COR-L47 (cell line): ENCODE data around the gene CAGE1.
"Not testable (repeated sequence)": the region's sequence is repeated elsewhere in the genome, so short reads cannot be mapped to it uniquely, and the experiment has no call there.

Experiments
- DNase-seq: peaks from one replicate; lab custom pipeline; 2025; lab: John Stamatoyannopoulos, UW

Gene CAGE1

DNA sequence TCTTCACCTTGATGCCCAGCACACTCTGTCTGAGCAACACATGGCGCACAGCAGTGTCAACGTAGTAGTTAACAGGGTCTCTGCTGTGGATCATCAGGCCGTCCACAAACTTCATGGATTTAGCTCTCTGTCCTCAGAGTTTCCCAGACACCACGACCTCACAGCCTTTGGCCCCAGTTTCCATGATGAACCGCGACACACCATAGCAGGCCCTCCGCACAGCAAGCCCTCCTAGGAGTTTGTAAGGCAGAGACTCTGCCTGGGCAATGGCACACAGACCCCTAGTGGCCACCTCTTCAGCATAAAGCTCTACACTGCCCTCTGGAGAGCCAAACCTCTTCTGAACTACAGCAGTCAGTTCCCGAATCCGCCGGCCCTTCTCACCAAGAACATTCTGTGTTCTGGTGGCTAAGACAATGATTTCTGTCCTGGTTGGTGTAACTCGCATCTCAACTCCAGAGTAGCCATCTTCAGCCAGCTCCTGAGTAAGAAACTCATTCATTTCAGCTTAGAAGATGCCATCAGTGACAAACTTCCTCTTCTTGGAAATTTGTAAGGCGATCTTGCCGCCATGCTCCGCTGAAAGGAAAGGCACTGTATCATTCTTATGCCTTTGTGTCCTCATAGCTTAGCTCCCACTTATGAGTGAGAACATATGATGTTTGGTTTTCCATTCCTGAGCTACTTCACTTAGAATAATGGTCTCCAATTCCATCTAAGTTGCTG, 50.4 kb downstream of the CAGE1 start:
- not testable (repeated sequence) for DNase-seq

- DNase-seq: no peak
These were observed 51.5 kb downstream of the CAGE1 start for GRCh38 chr6:7338031-7338430.

GRCh38 chr6:7335519-7335918, 54.0 kb downstream of the CAGE1 start:
- no peak for DNase-seq

DNA sequence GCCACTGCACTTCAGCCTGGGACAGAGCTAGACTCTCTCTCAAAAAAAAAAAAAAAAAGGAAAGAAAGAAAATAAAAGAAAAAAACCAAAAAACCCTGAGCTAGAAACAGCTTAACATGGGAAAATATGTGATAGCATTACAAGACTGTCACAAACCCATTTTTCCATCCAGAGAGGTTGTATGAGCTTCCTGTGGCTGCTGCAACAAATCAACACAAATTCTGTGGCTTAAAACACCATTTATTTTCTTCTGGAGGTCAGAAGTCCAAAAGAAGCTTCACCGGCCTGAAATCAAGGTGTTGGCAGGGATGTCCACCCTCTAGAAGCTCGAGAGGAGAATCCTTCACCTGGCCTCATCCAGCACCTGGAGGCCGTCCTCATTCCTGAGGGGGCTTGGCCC, 54.9 kb downstream of the CAGE1 start:
- no peak for DNase-seq

DNA sequence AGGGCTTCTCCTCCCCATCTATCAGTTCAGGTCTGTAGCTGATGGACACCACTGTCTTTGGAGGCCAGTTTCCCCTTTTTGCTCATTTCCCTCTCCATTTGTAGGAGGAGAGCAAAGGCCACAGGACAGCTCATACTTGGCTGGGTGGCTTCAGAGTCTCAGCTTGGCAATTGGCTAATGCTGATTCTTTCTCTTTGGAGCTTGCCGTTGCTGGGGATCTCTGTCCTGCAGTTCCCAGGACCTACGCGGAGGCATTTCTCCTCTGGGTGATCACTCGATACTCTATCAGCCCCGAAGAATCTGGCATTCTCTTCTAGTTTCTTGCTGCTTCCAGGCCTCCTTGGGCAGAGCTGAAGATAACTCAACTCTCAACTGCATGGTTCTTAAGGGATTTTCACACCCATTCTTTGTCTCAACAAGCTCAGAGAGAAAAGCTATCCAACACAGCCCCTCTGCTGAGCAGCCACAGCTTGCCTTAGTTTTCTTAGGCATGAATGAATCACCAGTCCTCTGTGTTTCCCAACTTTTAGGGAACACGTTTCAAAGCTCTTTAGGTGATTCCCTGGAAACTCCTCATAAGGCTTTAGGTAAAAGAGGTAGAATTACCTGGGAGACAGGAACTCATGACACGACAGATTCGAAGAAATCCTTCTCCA, 57.3 kb downstream of the CAGE1 start:
- no peak for DNase-seq

DNA sequence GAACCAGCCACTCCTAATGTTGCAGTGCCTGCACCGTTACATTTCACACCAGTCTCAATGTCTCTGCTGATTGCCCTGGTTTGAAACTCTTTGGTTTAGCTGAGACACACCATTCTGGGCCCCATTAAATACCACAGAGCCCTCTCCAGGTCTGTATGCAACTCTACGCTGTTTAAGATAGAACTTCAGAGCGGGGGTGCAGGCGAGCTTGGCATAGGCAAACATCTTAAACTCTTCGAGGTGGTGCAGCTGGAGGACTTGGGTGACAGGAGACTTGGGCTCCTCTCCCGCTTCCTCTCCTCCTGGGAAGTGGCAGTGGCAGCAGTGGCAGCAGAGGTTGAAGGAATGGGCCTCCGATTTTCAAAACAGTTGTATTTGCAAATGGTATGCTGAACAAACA, 58.1 kb downstream of the CAGE1 start:
- no peak for DNase-seq

DNA sequence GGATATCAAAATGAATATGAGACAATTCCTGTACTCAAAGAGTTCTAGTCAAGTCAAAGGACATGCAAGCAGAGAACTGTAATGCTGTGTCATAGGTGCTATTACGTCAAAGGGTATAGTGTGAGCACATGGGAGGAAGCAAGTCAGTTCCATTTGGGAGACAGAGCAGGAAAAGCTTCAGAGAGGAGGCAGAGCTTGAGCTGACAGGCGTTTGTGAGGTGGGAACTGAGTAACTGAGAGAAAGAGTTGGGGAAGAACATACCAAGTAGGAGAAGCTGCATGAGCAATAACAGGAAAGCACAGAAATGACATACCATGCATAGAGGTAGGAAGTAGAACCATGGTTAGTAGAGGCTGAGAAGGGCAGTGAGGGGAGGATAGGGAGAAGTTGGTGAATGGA, 61.3 kb downstream of the CAGE1 start:
- no peak for DNase-seq

GRCh38 chr6:7325750-7326149, 63.8 kb downstream of the CAGE1 start:
- DNase-seq: no peak

DNA sequence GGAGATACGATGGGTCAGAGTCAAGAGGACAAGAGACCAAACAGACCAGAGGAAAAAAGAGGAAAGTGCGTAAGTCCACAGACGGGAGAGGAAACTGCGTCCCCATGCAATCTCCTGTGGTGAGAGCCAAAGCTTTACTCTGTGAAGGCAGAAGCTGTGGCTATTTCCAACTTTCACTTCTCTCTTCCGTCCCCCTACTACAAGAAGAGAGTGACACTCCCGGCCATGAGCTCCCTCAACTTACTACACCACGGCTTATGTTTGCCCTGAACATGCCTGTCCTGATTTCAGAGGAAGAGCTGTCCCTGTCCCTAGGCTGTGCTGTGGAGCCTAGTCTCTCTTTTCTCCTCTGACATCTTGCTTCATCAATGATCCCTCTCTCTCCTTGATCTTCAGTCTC, 65.0 kb downstream of the CAGE1 start:
- no peak for DNase-seq

- no peak for DNase-seq
These were observed 66.5 kb downstream of the CAGE1 start for GRCh38 chr6:7323074-7323473.

GRCh38 chr6:7321866-7322265, 67.7 kb downstream of the CAGE1 start:
- DNase-seq: not testable (repeated sequence)

DNA sequence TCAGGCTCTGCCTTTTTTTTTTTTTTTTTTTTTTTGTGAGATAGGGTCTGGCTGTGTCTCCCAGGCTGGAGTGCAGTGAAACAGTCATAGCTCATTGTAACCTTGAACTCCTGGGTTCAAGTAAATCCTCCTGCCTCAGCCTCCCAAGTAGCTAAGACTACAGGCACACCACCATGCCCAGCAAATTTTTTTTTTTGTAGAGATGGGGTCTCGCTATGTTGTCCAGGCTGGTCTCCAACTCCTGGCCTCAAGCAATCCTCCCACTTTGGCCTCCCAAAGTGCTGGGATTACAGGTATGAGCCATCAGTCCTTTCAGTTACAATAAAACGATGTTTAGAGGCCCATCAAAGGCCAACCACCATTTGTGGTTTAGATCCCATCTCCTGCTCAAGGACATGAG, 70.1 kb downstream of the CAGE1 start:
- not testable (repeated sequence) for DNase-seq

GRCh38 chr6:7317538-7317937, 72.0 kb downstream of the CAGE1 start:
- DNase-seq: no peak

- DNase-seq: no peak
These were observed 72.6 kb downstream of the CAGE1 start for GRCh38 chr6:7316658-7317533.

- DNase-seq: no peak
These were observed 73.6 kb downstream of the CAGE1 start for GRCh38 chr6:7315948-7316365.

DNA sequence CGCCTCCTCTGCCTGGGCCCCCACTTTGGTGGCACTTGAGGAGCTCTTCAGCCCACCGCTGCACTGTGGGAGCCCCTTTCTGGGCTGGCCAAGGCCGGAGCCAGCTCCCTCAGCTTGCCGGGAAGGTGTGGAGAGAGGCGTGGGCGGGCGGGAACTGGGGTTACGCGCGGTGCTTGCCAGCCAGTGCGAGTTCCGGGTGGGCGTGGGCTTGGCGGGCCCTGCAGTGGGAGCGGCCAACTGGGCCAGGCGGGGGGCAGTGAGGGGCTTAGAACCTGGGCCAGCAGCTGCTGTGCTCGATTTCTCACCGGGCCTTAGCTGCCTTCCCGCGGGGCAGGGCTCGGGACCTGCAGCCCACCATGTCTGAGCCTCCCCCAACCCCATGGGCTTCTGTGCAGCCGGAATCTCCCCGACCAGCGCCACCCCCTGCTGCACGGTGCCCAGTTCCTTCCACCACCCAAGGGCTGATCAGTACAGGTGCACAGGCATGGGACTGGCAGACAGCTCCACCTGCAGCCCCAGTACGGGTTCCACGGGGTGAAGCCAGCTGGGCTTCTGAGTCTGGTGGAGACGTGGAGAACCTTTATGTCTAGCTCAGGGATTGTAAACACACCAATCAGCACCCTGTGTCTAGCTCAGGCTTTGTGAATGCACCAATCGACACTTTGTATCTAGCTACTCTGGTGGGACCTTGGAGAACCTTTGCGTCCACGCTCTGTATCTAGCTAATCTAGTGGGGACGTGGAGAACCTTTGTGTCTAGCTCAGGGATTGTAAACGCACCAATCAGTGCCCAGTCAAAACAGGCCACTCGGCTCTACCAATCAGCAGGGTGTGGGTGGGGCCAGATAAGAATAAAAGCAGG, 74.2 kb downstream of the CAGE1 start:
- DNase-seq: not testable (repeated sequence)

DNA sequence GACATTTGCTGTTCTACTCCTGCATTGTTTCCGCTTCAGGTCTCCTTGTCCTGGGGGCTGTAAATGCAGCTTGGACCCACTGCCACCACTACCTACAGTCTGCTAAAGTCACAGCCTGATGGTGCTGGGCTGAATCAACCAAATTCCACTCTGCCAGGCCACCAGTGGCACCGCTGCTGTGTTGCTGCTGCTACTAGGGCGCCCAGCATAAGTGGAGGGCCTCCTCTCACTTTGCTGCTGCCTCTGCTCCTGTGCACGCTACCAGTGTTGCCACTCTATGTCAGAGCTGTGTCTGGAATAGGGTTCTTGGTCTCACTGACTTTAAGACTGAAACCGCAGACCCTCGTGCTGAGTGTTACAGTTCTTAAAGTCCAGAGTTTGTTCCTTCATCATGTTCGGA, 75.1 kb downstream of the CAGE1 start:
- no peak for DNase-seq

GRCh38 chr6:7313505-7314165, 75.9 kb downstream of the CAGE1 start:
- DNase-seq: no peak

GRCh38 chr6:7312616-7313504, 76.7 kb downstream of the CAGE1 start, which contains the start of gene SSR1:
Gene SSR1, minus strand, starts transcription at chr6:7313199. Its CDS starts 79 bp downstream, at chr6:7313120.
- DNase-seq: peak; percentile 98
